Endothelial cell of umbilical vein (primary cell): Measurements from ENCODE around the gene ZNF37A. TPM values are rescaled to one million over a fixed set of nuclear protein-coding genes. Genes with fewer than 3 reads are reported as not detected.

Source experiments
- BruUV-seq: library from RNA; stranded (reverse); fragments of 400-500 nt; replicated peaks from 2 replicates; lab custom pipeline; 2021; lab: Mats Ljungman, UMichigan
- CTCF ChIA-PET: fragments of 300-600, 350-600 bp; sonication (Branson Sonifier 250); formaldehyde crosslinking; loops from one replicate; lab custom pipeline; 2021; ENCODE audit warnings: antibody characterized with exemption, inconsistent platforms; lab: Charles Lee
- POLR2A ChIA-PET: fragments of 300-600, 350-600 bp; sonication (Branson Sonifier 250); formaldehyde crosslinking; loops from one replicate; lab custom pipeline; 2021; ENCODE audit warnings: antibody characterized with exemption, inconsistent platforms; lab: Charles Lee
- DNase-seq: peaks from one replicate; pipeline ENCODE4 v3.0.0-alpha.2; 2011; ENCODE audit warnings: low read depth, low spot score
- FAIRE-seq: peaks from 2 replicates; lab custom pipeline; 2011; peaks lifted over from hg19 to GRCh38; lab: Jason Lieb, UNC
- H2AFZ ChIP-seq: 2 replicates; pipeline ENCODE4 v1.6.0; 2012; ENCODE audit warnings: low read depth, low read length, control low read depth, inconsistent platforms
- H3K27ac ChIP-seq: 2 replicates; pipeline ENCODE4 v1.5.1; 2011; ENCODE audit warnings: low read depth, mild to moderate bottlenecking, control low read depth, low read length, moderate library complexity; ENCODE audit not compliant: insufficient read depth
- H3K27me3 ChIP-seq, 2 experiments: 2 replicates each; pipeline versions ENCODE4 v1.6.0 to v1.6.1; 2011; ENCODE audit warnings: low read length in 2 of 2, mixed read lengths in 1 of 2; ENCODE audit not compliant: control insufficient read depth in 2 of 2, insufficient read depth in 2 of 2
- H3K36me3 ChIP-seq, 2 experiments: 2 replicates in 1 of 2; 3 replicates in 1 of 2; pipeline ENCODE4 v1.5.1; 2011; ENCODE audit warnings: low read length in 2 of 2, mild to moderate bottlenecking in 1 of 2, moderate library complexity in 1 of 2; ENCODE audit not compliant: control insufficient read depth in 2 of 2, insufficient read depth in 2 of 2; ENCODE audit errors: extremely low read depth in 1 of 2
- H3K4me1 ChIP-seq: 3 replicates; pipeline ENCODE4 v1.5.1; 2011; ENCODE audit warnings: mild to moderate bottlenecking, low read length; ENCODE audit not compliant: control insufficient read depth, insufficient read depth; ENCODE audit errors: extremely low read depth
- H3K4me2 ChIP-seq: 2 replicates; pipeline ENCODE4 v1.6.1; 2011; ENCODE audit warnings: low read length, control low read depth, mixed read lengths; ENCODE audit not compliant: insufficient read depth
- H3K4me3 ChIP-seq, 3 experiments: fragments of 200-600 bp in 1 of 3; sonication (generic), shearing (Covaris generic) in 1 of 3; replicated peaks in 1 of 3; 2 replicates each; pipeline ENCODE4 v1.5.1; 2011 to 2016; ENCODE audit warnings: control low read depth in 3 of 3, low read length in 3 of 3, mild to moderate bottlenecking in 2 of 3, inconsistent platforms in 1 of 3, low read depth in 1 of 3, moderate library complexity in 1 of 3; ENCODE audit not compliant: insufficient read depth in 1 of 3
- H3K79me2 ChIP-seq: 2 replicates; pipeline ENCODE4 v1.6.0; 2012; ENCODE audit warnings: low read length, inconsistent platforms; ENCODE audit not compliant: control insufficient read depth, insufficient read depth
- H3K9ac ChIP-seq: replicated peaks from 2 replicates; pipeline ENCODE3; 2011; ENCODE audit warnings: low read length, control low read depth; ENCODE audit not compliant: insufficient read depth; ENCODE audit errors: extremely low read depth
- H3K9me1 ChIP-seq: replicated peaks from 3 replicates; pipeline ENCODE4 v1.6.0; 2011; ENCODE audit warnings: mild to moderate bottlenecking, low read length; ENCODE audit not compliant: control insufficient read depth, insufficient read depth; ENCODE audit errors: extremely low read depth
- H3K9me3 ChIP-seq: replicated peaks from 2 replicates; pipeline ENCODE4 v1.5.1; 2012; ENCODE audit warnings: low read length, inconsistent platforms; ENCODE audit not compliant: control insufficient read depth, insufficient read depth
- H4K20me1 ChIP-seq: replicated peaks from 2 replicates; pipeline ENCODE3; 2011; ENCODE audit warnings: mild to moderate bottlenecking, low read length; ENCODE audit not compliant: control insufficient read depth, insufficient read depth; ENCODE audit errors: extremely low read depth
- EZH2 ChIP-seq: IDR thresholded peaks from 2 replicates; pipeline ENCODE4 v1.6.1; 2012; ENCODE audit warnings: borderline replicate concordance, low read depth, mild to moderate bottlenecking, moderate library complexity, low read length, inconsistent platforms; ENCODE audit not compliant: severe bottlenecking
- FOS ChIP-seq: IDR thresholded peaks from 2 replicates; pipeline ENCODE4 v1.6.1; 2011; ENCODE audit warnings: mild to moderate bottlenecking, low read length, moderate library complexity, borderline replicate concordance; ENCODE audit not compliant: insufficient read depth
- GATA2 ChIP-seq: IDR thresholded peaks from 2 replicates; pipeline ENCODE4 v1.7.0; 2011; ENCODE audit warnings: low read depth, mild to moderate bottlenecking, moderate library complexity, mixed read lengths, low read length; ENCODE audit not compliant: insufficient read length, insufficient read depth
- JUN ChIP-seq: IDR thresholded peaks from 2 replicates; pipeline ENCODE4 v1.6.1; 2011; ENCODE audit warnings: borderline replicate concordance, low read depth; ENCODE audit not compliant: insufficient read length, insufficient read depth
- MYC ChIP-seq: IDR thresholded peaks from one replicate; pipeline ENCODE4 v1.6.1; 2011; ENCODE audit warnings: mild to moderate bottlenecking, low read depth, low read length
- POLR2A ChIP-seq: IDR thresholded peaks from 2 replicates; pipeline ENCODE4 v1.6.1; 2012; ENCODE audit warnings: low read depth, mild to moderate bottlenecking, control low read depth, low read length
- POLR2AphosphoS5 ChIP-seq: IDR thresholded peaks from 2 replicates; pipeline ENCODE4 v1.6.1; 2012; ENCODE audit warnings: low read depth, mild to moderate bottlenecking, control low read depth, low read length, moderate library complexity; ENCODE audit not compliant: insufficient read depth
- dilution Hi-C: fragments of 300-500 bp; cut with MboI; formaldehyde crosslinking; loops from one replicate; pipeline ENCODE4 v1.15.0; 2019; ENCODE audit warnings: low sequenced_read_pairs; ENCODE audit not compliant: extremely low pct_ligation_motif_present
- intact Hi-C: fragments of 100-400 bp; cut with micrococcal nuclease; formaldehyde crosslinking; loops from one replicate; pipeline ENCODE4 v1.10.0; 2022
- polyA plus RNA-seq, 4 experiments: library from polyadenylated mRNA; depleted of rRNA in 3 of 4; stranded (reverse) in 3 of 4; unstranded in 1 of 4; fragments of >200 nt; gene quantifications; 2 replicates each; pipeline versions ENCODE4 v1.2.1 to v1.2.3, GENCODE V29; 2011 to 2012; ENCODE audit warnings: missing spikeins in 1 of 4
- total RNA-seq: library from RNA; stranded (reverse); gene quantifications from 2 replicates; pipeline ENCODE4 v1.2.3, GENCODE V29; 2021
- TF ChIP-seq, protein P1 (sequence below), 2 donors: IDR thresholded peaks; 1 replicate in 1 of 2; 2 replicates in 1 of 2; pipeline ENCODE4 v1.5.1; 2011; ENCODE audit warnings: low read length in 2 of 2, mild to moderate bottlenecking in 2 of 2, moderate library complexity in 2 of 2, control low read depth in 1 of 2, inconsistent platforms in 1 of 2, low read depth in 1 of 2; ENCODE audit not compliant: insufficient read depth in 1 of 2; ENCODE audit errors: extremely low read depth in 1 of 2
- TF ChIP-seq, protein P2 (sequence below): IDR thresholded peaks from 2 replicates; pipeline ENCODE4 v1.6.1; 2011; ENCODE audit not compliant: insufficient read depth, insufficient read length

ZNF37A gene
- total and polyA plus RNA-seq, 2 donors (not counting 3 experiments of a cell fraction or from before 2014, with no cell fraction given): 3.4 to 14.5 TPM

DNA sequence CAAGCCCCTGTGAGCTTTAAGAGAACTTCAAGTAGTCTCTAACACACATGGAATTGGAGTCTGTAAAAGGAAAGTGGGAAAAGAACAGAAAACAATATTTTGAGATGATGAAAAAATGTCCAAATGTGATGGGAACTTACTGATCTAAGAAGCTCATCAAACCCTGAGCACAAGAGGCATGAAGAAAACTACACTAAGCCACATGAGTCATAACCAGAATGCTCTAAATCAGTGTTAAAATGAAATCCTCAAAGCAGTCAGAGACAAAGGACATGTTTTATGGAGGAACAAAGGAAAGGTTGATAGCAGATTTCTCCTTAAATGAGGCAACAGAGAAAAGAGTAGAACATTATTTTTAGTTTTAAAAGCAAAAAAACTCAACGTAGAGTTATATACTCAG, 46.5 kb upstream of the ZNF37A start:
- Histone ChIP-seq H3K36me3 (peaks cover 0 to 3% of the 10 kb centered on the region in 2 experiments), H2AFZ (no peak overlapping the region), H3K4me2 (no peak overlapping the region), H3K4me1 (no peaks in the 10 kb centered on the region), H3K9me3 (no peaks in the 10 kb centered on the region), H3K27ac (no peak overlapping the region), H3K9ac (no peak overlapping the region), H3K4me3 (no peak overlapping the region), H4K20me1 (no peaks in the 10 kb centered on the region), H3K27me3 (no peaks in the 10 kb centered on the region), H3K9me1 (no peaks in the 10 kb centered on the region), H3K79me2 (no peaks in the 10 kb centered on the region)
- TF ChIP-seq, protein P1, sequence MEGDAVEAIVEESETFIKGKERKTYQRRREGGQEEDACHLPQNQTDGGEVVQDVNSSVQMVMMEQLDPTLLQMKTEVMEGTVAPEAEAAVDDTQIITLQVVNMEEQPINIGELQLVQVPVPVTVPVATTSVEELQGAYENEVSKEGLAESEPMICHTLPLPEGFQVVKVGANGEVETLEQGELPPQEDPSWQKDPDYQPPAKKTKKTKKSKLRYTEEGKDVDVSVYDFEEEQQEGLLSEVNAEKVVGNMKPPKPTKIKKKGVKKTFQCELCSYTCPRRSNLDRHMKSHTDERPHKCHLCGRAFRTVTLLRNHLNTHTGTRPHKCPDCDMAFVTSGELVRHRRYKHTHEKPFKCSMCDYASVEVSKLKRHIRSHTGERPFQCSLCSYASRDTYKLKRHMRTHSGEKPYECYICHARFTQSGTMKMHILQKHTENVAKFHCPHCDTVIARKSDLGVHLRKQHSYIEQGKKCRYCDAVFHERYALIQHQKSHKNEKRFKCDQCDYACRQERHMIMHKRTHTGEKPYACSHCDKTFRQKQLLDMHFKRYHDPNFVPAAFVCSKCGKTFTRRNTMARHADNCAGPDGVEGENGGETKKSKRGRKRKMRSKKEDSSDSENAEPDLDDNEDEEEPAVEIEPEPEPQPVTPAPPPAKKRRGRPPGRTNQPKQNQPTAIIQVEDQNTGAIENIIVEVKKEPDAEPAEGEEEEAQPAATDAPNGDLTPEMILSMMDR (IDR thresholded peaks at IDR 0.05; ENCODE audit: extremely low read depth in 1 of 2, insufficient read depth in 1 of 2, low read depth in 1 of 2, low read length in 2 of 2): no peak
- TF ChIP-seq GATA2 (no peak), MYC (no peak), JUN (no peak), FOS (no peak), EZH2 (no peak), POLR2A (no peak), POLR2AphosphoS5 (no peak)
- TF ChIP-seq, protein P2, sequence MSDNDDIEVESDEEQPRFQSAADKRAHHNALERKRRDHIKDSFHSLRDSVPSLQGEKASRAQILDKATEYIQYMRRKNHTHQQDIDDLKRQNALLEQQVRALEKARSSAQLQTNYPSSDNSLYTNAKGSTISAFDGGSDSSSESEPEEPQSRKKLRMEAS: no peak
- dilution Hi-C loops: no loop called here
- ChIA-PET CTCF (interaction anchor here (0.8 kb wide), 1 partner anchor 71 kb away, joined by 3 read pairs; the partner anchor contains the start of gene ZNF25), POLR2A (no interaction called here)
- BruUV-seq: no TSS peak
- intact Hi-C loops: no loop called here
- no peak for FAIRE-seq
- no peak for DNase-seq
